Measurements from ENCODE around the gene TFIP11.

Gene TFIP11

DNA sequence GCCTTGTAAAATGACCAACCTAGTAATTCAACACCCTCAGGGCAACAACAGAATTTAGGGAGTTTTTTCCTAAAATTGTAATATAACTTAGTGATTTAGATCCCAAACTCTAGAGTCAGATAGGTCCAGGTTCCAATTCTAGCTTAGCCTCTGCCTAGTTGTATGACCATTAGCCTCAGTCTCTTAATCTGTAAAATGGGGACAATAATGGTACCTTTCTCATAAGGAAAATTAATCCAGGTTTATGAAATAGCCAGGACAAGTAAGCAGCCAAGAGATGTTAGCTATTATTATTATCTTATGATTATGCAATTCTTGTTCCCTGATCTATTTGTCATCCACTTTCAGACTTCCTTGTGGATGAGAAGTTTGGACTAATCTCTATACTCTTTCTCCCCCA, 4.1 kb downstream of the TFIP11 start:
- no peak for DNase-seq (ENCODE audit: low read depth, low spot score)

DNA sequence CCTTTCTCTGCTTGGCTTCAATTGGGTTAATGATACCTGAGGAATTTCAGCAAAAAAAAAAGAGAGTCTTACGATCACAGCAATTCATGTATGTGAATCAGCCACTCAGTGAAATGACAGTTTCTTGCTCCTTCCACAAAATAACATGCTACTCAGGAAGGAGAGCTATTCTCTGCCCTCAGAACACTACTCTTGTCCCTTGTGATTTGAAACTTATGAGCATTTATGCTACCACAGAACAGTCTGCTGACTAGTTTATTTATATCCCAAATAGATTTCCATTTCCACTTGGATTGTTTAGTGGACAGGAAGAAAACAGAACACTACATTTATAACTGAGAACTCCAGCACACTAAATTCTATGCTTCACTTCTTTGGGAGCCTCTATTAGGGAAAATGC, 8.5 kb downstream of the TFIP11 start:
- no peak for DNase-seq (ENCODE audit: low read depth, low spot score)

GRCh38 chr22:26502688-26503561, 9.3 kb downstream of the TFIP11 start:
- DNase-seq (ENCODE audit: low read depth, low spot score): peak; percentile 82

- DNase-seq (ENCODE audit: low read depth, low spot score): no peak
Observed at GRCh38 chr22:26501996-26502395, 10.3 kb downstream of the TFIP11 start.

DNA sequence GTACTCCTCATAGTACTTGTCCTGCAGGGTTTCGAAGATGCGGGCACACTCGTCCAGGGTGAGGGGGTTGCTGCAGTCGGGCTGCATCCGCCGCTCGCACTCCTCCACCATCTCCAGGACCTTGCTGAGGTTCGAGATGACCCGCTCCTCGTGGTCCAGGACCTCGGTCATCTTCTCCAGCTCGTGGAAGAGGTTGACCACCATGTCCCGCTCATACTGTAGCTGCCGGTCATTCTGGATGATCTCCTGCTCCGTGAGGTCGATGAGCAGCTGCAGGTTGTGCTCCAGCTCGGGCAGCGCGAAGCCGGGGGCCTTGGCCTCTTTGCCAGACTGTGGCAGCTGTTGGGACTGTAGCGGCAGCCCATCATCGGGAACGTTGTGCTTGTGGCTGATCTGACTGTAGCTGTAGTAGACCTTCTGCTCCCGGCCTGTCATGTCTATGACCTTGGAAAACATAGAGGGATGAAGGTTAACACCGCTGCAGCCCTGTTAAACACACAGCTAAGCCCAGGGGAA, 13.0 kb downstream of the TFIP11 start:
- DNase-seq (ENCODE audit: low read depth, low spot score): no peak

GRCh38 chr22:26496456-26496855, 15.8 kb downstream of the TFIP11 start:
- DNase-seq (ENCODE audit: low read depth, low spot score): no peak

DNA sequence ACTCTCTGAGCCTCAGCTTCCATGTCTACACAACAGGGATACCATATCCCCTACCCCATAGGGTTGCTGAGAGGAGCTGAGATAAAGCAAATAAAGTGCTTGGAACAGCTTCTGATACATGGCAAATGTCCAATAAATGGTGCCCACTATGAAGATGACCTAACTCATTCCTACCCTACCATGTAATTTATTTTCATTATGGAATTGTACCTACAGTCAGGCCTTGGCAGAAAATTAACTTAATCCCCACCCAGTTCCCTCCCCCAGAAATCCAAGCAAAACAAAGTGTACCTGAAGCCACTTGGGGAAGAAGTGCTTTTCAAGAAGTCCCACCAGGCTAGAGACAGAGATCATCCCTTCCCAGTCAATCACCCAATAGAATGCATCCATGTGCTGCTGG, 17.8 kb downstream of the TFIP11 start:
- DNase-seq (ENCODE audit: low read depth, low spot score): no peak

DNA sequence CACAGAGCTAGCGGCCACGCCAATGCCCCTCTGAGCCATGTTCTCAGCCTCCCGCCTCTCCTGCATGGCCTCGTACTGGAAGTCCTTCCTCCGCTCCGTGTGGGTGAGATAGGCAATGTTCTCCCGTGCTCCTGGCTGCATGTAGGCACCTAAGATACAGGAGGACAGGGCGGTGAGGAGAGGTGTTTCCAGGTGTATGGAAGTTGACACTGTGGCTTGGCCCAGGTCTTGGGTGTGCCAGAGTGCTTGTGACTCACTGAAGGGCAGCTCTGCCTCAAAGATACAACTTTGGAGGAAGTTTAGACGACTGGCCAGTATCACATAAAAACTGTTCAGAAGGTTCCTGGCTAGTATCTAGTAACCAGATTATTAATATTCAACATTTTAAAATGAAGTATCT, 20.1 kb downstream of the TFIP11 start:
- DNase-seq (ENCODE audit: low read depth, low spot score): no peak

GRCh38 chr22:26489447-26490036, 22.7 kb downstream of the TFIP11 start:
- no peak for DNase-seq (ENCODE audit: low read depth, low spot score)

DNA sequence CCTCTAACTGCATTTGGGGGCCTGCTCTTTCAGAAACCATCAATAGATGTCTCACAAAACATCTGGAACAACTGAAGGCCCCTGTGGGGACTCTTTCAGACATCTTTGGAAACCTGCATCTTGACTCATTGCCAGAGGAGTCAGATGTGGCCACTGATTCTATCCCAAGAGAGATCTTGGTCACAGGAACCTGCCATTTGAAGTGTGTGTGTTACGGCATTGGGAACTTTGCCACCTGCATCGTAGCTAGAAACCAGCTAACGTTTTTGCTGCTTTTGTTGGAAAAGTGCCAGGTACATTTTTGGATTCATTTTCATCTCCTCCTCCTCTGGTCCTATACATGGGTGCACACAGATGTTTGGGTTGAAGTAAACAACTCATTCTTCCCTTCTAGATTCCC, 24.3 kb downstream of the TFIP11 start:
- no peak for DNase-seq (ENCODE audit: low read depth, low spot score)

DNA sequence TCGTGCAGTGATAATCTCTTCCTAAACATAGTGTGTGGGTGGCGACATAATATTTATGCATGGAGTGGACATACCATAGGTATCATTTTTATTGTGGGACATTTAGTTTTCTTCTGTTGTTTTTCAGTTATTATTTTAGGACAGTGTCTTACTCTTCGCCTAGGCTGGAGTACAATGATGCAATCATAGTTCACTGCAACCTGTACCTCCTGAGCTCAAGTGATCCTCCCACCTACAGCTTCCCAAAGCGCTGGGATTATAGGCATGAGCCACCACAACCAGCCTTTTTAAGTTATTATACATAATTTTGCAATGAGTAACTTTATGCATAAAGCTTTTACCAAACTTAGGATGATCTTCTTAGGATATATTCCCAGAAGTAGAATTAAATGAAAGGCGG, 25.9 kb downstream of the TFIP11 start:
- DNase-seq (ENCODE audit: low read depth, low spot score): no peak

DNA sequence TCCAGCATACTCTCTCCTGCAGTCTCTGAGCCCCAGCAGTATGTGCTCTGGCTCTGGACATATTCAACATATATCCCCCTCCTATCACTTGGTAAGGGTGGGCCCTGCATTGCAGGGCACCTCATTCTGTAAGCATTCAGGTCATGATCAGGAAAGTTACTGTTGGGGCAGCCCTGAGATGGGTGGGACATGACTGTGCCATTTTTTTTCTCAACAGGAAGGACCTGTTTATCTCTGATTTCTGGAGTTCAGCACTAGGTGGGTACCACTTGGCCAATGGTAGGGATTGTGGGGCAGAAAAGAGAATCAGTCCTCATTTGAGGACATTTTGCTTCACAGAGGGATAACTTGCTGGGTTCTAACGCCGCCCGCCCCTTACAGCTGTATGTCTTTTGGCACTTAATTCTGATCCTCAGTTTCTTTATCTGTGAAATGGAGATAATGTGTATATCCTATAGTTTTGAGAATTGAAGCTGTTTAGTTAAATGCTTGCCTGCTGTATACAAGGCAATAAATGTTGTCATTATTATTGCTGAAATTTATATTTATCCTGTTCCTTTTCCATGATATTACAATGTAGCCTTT, 26.4 kb downstream of the TFIP11 start:
- DNase-seq (ENCODE audit: low read depth, low spot score): no peak

- no peak for DNase-seq (ENCODE audit: low read depth, low spot score)
Observed at GRCh38 chr22:26485013-26485412, 27.3 kb downstream of the TFIP11 start.

DNA sequence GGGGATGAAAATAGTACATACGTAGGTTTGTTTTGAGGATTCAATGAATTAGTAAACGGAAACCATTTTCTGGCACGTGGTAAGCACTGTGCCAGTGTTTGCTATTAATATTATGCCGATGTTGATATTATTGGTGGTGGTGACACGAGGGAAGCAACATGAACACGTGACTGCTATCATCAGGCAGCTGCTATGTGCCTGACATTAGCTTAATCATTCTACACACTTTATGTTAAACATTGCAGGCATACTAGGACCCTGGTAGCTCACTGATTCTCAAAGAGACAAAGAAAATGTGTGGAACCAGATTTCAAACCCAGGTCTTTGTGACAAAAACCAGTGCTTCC, 27.9 kb downstream of the TFIP11 start:
- DNase-seq (ENCODE audit: low read depth, low spot score): no peak

DNA sequence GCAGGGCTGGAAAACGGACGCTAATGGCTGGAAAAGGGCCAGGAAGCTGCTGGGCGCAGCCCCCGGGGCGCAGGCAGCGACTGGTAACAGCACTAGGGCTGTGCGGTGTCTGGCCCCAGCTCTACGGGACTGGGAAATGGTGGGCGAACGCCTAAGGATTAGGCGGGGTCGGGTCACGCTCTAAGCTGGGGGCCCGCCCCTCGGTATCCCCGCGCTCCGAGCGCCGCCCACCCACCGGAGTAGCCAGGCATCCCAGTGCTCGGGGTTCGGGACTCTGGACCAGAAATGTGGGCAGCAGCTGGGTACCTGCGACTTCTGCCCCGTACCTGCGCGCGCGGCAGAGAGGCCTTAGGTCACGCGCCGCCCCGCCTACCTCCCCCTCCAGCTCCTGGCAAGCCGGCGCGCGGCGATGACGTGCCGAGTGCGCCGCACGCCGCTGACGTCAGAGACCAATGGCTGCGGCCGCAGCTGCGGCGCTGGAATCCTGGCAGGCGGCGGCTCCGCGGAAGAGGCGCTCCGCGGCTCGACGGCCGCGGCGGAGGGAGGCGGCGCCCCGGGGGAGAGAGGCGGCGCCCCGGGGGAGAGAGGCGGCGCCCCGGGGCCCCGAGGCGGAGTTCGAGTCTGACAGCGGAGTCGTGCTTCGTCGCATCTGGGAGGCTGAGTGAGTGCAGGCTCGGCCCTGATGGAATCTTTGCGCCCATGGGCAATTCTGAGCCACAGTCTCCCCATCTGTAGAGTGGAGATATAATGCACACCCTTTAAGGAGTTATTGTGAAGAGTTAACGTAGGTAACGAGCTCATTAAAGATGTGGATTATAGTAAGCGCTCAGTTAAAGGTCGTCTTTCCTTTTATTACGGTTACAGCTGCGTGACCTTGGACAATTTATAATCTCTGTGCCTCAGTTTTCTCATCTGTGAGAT, 28.6 kb downstream of the TFIP11 start, which contains the start of the genes HPS4 and SRRD:
Gene HPS4, minus strand, starts transcription at position 345 of the 921 bp plus-strand sequence. CDS start 2,021 bp downstream, outside the sequence.
Gene SRRD, plus strand, starts transcription at position 439 of the 921 bp plus-strand sequence. Its CDS starts 14 bp downstream, at position 453.
- DNase-seq (ENCODE audit: low read depth, low spot score): peak; percentile 95

DNA sequence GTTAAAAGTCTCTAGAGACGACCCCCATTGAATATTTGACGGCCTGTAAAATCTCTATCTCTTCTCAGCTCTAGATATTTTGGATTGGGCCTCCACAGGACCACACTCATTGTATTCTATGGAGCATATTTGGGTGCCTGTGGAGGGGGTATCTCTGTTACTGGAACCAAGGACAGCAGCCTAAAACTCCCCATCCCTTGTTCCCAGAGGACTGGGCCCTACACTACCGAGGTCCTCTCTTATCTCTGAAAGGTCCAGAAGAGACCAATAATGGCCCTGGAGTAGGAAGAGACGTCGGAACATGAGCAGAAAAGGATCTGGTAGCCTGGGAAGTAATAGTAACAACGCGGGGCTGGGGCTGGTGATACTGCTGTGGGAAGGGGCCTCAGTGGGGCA, 29.2 kb downstream of the TFIP11 start:
- no peak for DNase-seq (ENCODE audit: low read depth, low spot score)

GRCh38 chr22:26482161-26482560, 30.1 kb downstream of the TFIP11 start:
- no peak for DNase-seq (ENCODE audit: low read depth, low spot score)

DNA sequence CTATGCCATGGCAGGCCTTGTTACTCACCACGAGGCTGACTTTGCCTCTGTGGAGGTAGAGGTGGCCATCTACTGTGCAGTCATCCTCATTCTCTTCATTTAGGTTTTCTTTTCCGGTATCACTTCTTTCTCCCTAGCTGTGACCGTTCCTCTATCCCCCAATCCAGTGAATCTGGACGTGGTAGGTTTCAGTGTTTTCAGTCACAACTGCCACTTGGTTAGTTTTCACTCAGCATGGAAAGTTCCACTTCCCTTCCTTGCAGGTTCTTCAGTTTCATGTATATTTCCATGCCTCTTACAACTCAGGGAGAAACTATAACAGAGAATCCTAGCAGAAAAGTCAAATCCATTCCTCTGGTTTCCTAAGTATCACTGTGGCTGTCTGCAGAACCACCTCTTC, 30.6 kb downstream of the TFIP11 start:
- DNase-seq (ENCODE audit: low read depth, low spot score): no peak

DNA sequence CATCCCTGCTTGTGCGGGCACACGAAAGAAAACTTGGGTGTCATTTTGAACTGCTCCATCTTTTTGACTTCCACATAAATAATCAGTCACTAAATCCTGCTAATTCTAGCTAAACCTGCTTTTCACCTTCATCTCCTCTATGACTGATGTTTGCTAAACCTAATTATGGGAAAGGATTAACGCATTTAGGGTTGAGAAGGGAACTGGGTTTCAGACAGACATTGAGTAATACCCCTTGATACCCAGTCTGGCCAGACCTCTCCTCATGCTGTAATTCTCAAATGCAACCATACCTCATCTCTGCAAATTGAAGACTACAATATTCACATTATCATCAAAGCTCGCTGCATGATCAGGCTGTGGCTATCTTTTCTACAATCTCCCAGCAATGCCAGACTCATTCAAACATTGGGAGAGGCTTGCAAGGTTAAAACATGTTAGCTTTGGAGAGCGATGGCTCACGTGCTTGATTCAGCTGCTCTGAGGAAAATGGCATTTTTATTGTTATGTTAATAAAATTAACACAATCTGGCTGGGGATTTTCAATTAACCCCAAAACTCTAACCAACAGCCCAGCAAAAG, 31.1 kb downstream of the TFIP11 start:
- DNase-seq (ENCODE audit: low read depth, low spot score): no peak

GRCh38 chr22:26480611-26480932, 31.7 kb downstream of the TFIP11 start:
- DNase-seq (ENCODE audit: low read depth, low spot score): no peak
